Placental pericyte (primary cell): ENCODE data around the gene PPARGC1A. TPM values are rescaled to one million over a fixed set of nuclear protein-coding genes. Genes with fewer than 3 reads are reported as not detected.

ENCODE experiments used
- total RNA-seq: library from RNA; depleted of rRNA; stranded (reverse); fragments of >200 nt; gene quantifications from 2 replicates; pipeline ENCODE4 v1.2.3, GENCODE V29; 2012

The PPARGC1A gene, protein sequence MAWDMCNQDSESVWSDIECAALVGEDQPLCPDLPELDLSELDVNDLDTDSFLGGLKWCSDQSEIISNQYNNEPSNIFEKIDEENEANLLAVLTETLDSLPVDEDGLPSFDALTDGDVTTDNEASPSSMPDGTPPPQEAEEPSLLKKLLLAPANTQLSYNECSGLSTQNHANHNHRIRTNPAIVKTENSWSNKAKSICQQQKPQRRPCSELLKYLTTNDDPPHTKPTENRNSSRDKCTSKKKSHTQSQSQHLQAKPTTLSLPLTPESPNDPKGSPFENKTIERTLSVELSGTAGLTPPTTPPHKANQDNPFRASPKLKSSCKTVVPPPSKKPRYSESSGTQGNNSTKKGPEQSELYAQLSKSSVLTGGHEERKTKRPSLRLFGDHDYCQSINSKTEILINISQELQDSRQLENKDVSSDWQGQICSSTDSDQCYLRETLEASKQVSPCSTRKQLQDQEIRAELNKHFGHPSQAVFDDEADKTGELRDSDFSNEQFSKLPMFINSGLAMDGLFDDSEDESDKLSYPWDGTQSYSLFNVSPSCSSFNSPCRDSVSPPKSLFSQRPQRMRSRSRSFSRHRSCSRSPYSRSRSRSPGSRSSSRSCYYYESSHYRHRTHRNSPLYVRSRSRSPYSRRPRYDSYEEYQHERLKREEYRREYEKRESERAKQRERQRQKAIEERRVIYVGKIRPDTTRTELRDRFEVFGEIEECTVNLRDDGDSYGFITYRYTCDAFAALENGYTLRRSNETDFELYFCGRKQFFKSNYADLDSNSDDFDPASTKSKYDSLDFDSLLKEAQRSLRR
- under 0.01 and 2.9 TPM in 2 replicates for total RNA-seq

GRCh38 chr4:23889814-23890341, at the start of gene PPARGC1A:
Gene PPARGC1A (minus strand): TSS chr4:23890047. CDS start chr4:23889957, 90 bp downstream.

